Activated T-cell treated with anti-CD3 and anti-CD28 coated beads, Interleukin-2, amount 50 U/mL, for 24 hours (primary cell): ENCODE results near the gene AMBRA1.
A peak's percentile ranks its signal among the peaks of the same experiment; 100 is the strongest.

Source experiments
- DNase-seq: peaks from one replicate; pipeline ENCODE4 v3.0.0-alpha.2; 2020
- H3K27ac Mint-ChIP-seq: 2 replicates; pipeline ENCODE4 v1.8.0; 2020; ENCODE audit warnings: mild to moderate bottlenecking, mixed read lengths
- H3K27me3 Mint-ChIP-seq: 2 replicates; pipeline ENCODE4 v1.8.0; 2020; ENCODE audit warnings: mixed read lengths
- H3K36me3 Mint-ChIP-seq: 2 replicates; pipeline ENCODE4 v1.8.0; 2020; ENCODE audit warnings: low read depth, mixed read lengths
- H3K4me1 Mint-ChIP-seq: 2 replicates; pipeline ENCODE4 v1.8.0; 2020; ENCODE audit warnings: low read depth, mixed read lengths
- H3K4me3 Mint-ChIP-seq: 2 replicates; pipeline ENCODE4 v1.8.0; 2020; ENCODE audit warnings: mild to moderate bottlenecking, moderate library complexity, mixed read lengths
- H3K9me3 Mint-ChIP-seq: 2 replicates; pipeline ENCODE4 v1.8.0; 2020; ENCODE audit warnings: mixed read lengths

The AMBRA1 gene

GRCh38 chr11:46402957-46403902 lies 190.6 kb downstream of the AMBRA1 start:
- no peak for DNase-seq
- Mint-ChIP-seq H3K9me3 (no peaks in the 10 kb centered on the region), H3K27ac (no peak overlapping the region), H3K27me3 (no peaks in the 10 kb centered on the region), H3K4me1 (no peaks in the 10 kb centered on the region), H3K4me3 (no peak overlapping the region), H3K36me3 (peaks cover 68% of the 10 kb centered on the region)

- Mint-ChIP-seq H3K27me3 (peaks cover 15% of the 10 kb centered on the region), H3K36me3 (peaks cover 46% of the 10 kb centered on the region), H3K4me3 (no peak overlapping the region), H3K9me3 (no peaks in the 10 kb centered on the region), H3K4me1 (peaks cover 9% of the 10 kb centered on the region), H3K27ac (no peak overlapping the region)
- no peak for DNase-seq
These were observed 196.3 kb downstream of the AMBRA1 start for GRCh38 chr11:46397526-46397925.

DNA sequence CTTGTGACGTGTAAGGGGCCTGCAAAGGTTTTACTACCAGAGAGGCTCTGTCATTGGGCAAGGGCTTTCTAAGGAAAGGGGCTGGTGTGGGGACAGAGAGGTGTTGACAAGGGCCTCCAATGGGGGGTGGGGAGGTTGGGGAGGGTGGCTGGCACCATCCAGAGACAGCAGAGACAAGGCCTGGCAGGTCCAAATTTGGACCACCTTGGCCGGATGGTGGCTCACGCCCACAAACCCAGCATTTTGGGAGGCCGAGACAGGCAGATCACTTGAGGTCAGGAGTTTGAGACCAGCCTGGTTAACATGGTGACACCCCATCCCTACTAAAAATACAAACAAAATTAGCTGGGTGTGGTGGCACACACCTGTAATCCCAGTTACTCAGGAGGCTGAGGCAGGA lies 200.1 kb downstream of the AMBRA1 start:
- H3K4me3 Mint-ChIP-seq: no peak overlapping the region
- H3K27me3 Mint-ChIP-seq: peaks cover 39% of the 10 kb centered on the region
- H3K36me3 Mint-ChIP-seq: peaks cover 27% of the 10 kb centered on the region
- no peaks in the 10 kb centered on the region for H3K9me3 Mint-ChIP-seq
- no peak for DNase-seq
- H3K4me1 Mint-ChIP-seq: peaks cover 22% of the 10 kb centered on the region
- no peak overlapping the region for H3K27ac Mint-ChIP-seq

GRCh38 chr11:46393231-46393616 lies 200.6 kb downstream of the AMBRA1 start:
- DNase-seq: no peak
- H3K36me3 Mint-ChIP-seq: peaks cover 22% of the 10 kb centered on the region
- no peak overlapping the region for H3K27ac Mint-ChIP-seq
- peaks cover 26% of the 10 kb centered on the region for H3K4me1 Mint-ChIP-seq
- H3K27me3 Mint-ChIP-seq: peaks cover 45% of the 10 kb centered on the region
- peak overlapping the region; percentile 74 for H3K4me3 Mint-ChIP-seq
- no peaks in the 10 kb centered on the region for H3K9me3 Mint-ChIP-seq

- H3K4me1 Mint-ChIP-seq: peaks cover 30% of the 10 kb centered on the region
- no peak overlapping the region for H3K27ac Mint-ChIP-seq
- H3K4me3 Mint-ChIP-seq: peak overlapping the region; percentile 74
- H3K36me3 Mint-ChIP-seq: peaks cover 16% of the 10 kb centered on the region
- peak; percentile 85 for DNase-seq
- H3K9me3 Mint-ChIP-seq: no peaks in the 10 kb centered on the region
- H3K27me3 Mint-ChIP-seq: peaks cover 50% of the 10 kb centered on the region
These were observed 201.2 kb downstream of the AMBRA1 start for GRCh38 chr11:46392421-46393230.

GRCh38 chr11:46391578-46392420 lies 202.0 kb downstream of the AMBRA1 start, which contains the start of gene CHRM4:
Gene CHRM4, minus strand, starts transcription at chr11:46391776. Its CDS starts 5,219 bp downstream, at chr11:46386557.
- Mint-ChIP-seq H3K4me1 (peaks cover 34% of the 10 kb centered on the region), H3K27me3 (peaks cover 58% of the 10 kb centered on the region), H3K4me3 (peak within 1 kb of the TSS; percentile 74), H3K9me3 (no peaks in the 10 kb centered on the region), H3K27ac (no peak within 1 kb of the TSS), H3K36me3 (peaks cover 8% of the 10 kb centered on the region)
- DNase-seq: peak; percentile 40

DNA sequence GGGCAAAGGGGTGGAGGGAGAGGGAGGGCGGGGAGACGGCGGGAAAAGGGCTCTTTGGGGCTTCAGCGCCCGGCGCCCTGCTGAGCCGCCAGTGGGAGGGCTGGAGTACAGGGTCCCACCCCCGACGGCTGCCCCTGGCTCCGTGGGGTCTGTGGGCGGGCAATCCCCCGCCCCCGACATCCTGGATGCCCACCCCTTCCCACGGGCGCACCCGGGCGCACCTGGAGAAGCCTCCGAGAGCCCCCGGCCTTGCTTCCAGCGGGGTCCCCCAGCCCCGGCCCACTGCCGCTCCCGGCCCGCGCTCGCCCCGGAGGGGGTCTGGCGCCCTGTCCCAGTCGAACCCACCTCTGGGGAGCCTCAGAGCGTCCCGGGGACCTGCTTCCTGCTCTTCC lies 202.6 kb downstream of the AMBRA1 start:
- Mint-ChIP-seq H3K4me1 (peaks cover 37% of the 10 kb centered on the region), H3K9me3 (no peaks in the 10 kb centered on the region), H3K36me3 (peaks cover 2% of the 10 kb centered on the region), H3K27me3 (peaks cover 64% of the 10 kb centered on the region), H3K27ac (no peak overlapping the region), H3K4me3 (no peak overlapping the region)
- DNase-seq: peak; percentile 36

DNA sequence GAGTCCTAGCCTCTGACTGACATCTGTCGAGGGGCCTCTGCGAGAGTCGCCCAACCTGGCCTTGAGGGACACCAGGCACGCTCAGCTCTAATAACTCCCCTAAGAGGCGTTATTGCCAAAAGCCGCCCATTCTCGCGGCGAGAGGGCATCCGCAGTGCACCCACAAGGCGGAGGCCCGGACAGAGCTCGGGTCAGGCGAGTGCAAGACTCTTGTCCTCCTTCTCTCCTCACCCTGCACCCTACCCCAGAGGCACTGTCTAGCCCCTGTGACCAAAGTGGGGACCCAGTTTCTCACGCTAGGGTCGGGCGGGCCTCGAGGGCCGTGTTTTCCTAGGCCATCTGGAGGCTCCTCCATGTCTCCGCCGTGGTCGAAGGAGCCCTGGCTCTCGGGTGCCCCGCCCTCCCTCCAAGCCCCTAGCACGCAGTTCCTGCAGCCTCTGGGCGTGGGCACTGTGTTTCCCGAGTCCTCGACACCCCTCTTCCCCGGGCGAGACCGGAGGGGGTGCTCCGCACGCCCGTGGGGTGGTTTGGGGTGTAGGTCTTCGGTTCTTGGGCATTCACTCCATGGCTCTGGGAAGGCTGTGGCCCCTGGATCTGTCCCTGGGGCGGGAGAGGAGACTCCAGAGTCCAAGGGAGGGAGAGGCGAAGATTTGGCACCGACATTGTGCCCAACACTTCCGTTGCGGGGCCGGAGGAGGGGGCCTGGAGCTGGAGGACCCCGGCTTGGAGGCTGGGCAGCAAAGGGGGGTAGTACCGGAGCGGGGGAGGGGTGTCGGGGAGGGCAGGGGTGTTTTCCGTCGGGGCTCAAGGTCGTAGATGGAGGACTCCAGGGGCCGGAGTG lies 203.3 kb downstream of the AMBRA1 start:
- Mint-ChIP-seq H3K27ac (no peak overlapping the region), H3K36me3 (no peaks in the 10 kb centered on the region), H3K4me1 (peaks cover 37% of the 10 kb centered on the region), H3K27me3 (peaks cover 70% of the 10 kb centered on the region), H3K9me3 (no peaks in the 10 kb centered on the region), H3K4me3 (peak overlapping the region; percentile 43)
- peak; percentile 48 for DNase-seq

- H3K36me3 Mint-ChIP-seq: no peaks in the 10 kb centered on the region
- peak; percentile 75 for DNase-seq
- peaks cover 37% of the 10 kb centered on the region for H3K4me1 Mint-ChIP-seq
- peaks cover 78% of the 10 kb centered on the region for H3K27me3 Mint-ChIP-seq
- peak overlapping the region; percentile 60 for H3K4me3 Mint-ChIP-seq
- H3K27ac Mint-ChIP-seq: no peak overlapping the region
- H3K9me3 Mint-ChIP-seq: no peaks in the 10 kb centered on the region
These were observed 204.1 kb downstream of the AMBRA1 start for GRCh38 chr11:46389450-46390330.

GRCh38 chr11:46388619-46389449 lies 205.0 kb downstream of the AMBRA1 start:
- Mint-ChIP-seq H3K36me3 (no peaks in the 10 kb centered on the region), H3K4me1 (peaks cover 37% of the 10 kb centered on the region), H3K27me3 (peaks cover 79% of the 10 kb centered on the region), H3K4me3 (no peak overlapping the region), H3K9me3 (no peaks in the 10 kb centered on the region), H3K27ac (no peak overlapping the region)
- no peak for DNase-seq

- Mint-ChIP-seq H3K4me3 (no peak overlapping the region), H3K27me3 (peaks cover 80% of the 10 kb centered on the region), H3K9me3 (no peaks in the 10 kb centered on the region), H3K27ac (peak overlapping the region; percentile 54), H3K4me1 (peaks cover 34% of the 10 kb centered on the region), H3K36me3 (no peaks in the 10 kb centered on the region)
- DNase-seq: peak; percentile 39
These were observed 205.8 kb downstream of the AMBRA1 start for GRCh38 chr11:46387919-46388618.

DNA sequence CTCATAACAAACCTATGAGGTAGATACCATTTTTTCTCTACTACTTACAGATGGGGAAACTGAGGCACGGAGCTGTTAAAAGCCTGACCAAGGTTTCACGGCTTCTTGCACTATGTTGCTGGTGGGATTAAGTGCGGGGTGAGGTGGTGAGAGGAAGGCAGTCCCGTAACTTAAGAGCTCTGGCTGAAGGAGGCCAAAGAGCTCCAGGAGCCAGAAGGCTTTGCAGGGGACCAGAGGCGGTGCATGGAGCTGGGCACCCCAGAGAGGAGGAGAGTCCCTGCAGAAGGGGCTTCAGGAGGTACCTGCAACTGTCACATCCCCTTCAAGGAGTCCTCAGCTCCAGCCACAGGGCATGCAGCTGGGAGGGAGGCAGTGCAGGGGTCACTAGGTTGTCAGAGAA lies 206.4 kb downstream of the AMBRA1 start:
- Mint-ChIP-seq H3K4me1 (peaks cover 28% of the 10 kb centered on the region), H3K9me3 (no peaks in the 10 kb centered on the region), H3K27me3 (peaks cover 79% of the 10 kb centered on the region), H3K36me3 (no peaks in the 10 kb centered on the region), H3K4me3 (no peak overlapping the region), H3K27ac (no peak overlapping the region)
- no peak for DNase-seq
